Lower lobe of right lung (tissue), 2 donors: ENCODE results near the gene NAV2. TPM values are rescaled to one million over a fixed set of nuclear protein-coding genes. Genes with fewer than 3 reads are reported as not detected.
"Not testable (repeated sequence)": the region's sequence is repeated elsewhere in the genome, so short reads cannot be mapped to it uniquely, and the experiment has no call there.

Experiments
- ATAC-seq, 2 donors: fragments of 200-7000 bp; cut with Tn5 transposase; one replicate each; pipeline ENCODE4 v1.9.1; 2020 to 2022; ENCODE audit warnings: mild to moderate bottlenecking in 2 of 2, moderate library complexity in 2 of 2
- DNase-seq: peaks from one replicate; pipeline ENCODE4 v3.0.0-alpha.2; 2020
- H3K27ac ChIP-seq: fragments of 200-600 bp; one replicate; pipeline ENCODE4 v1.8.0; 2022
- H3K27me3 ChIP-seq: fragments of 200-600 bp; one replicate; pipeline ENCODE4 v1.8.0; 2022; ENCODE audit warnings: low read depth
- H3K36me3 ChIP-seq: fragments of 200-600 bp; one replicate; pipeline ENCODE4 v1.8.0; 2022; ENCODE audit warnings: mild to moderate bottlenecking
- H3K4me1 ChIP-seq: fragments of 200-600 bp; one replicate; pipeline ENCODE4 v1.8.0; 2022
- H3K4me3 ChIP-seq: fragments of 200-600 bp; one replicate; pipeline ENCODE4 v1.8.0; 2022; ENCODE audit warnings: mild to moderate bottlenecking
- H3K9me3 ChIP-seq: fragments of 200-600 bp; one replicate; pipeline ENCODE4 v1.8.0; 2022
- CTCF ChIP-seq: fragments of 200-600 bp; IDR thresholded peaks from one replicate; pipeline ENCODE4 v1.8.0; 2022; ENCODE audit warnings: antibody characterized with exemption, mild to moderate bottlenecking
- intact Hi-C: fragments of 100-400 bp; cut with DNase I; formaldehyde crosslinking; loops from one replicate; pipeline ENCODE4 v1.11.0; 2022
- total RNA-seq: library from RNA; stranded (reverse); fragmentation: NEBNext Ultra II Directional; extraction: Animal tissue kit (Norgen Biotek cat#: 25700); gene quantifications from one replicate; pipeline ENCODE4 v1.2.1, GENCODE V29; 2021
- donor health status: DM: no; HTN: yes; CAD: no; lungs with severe emphysema.

Gene NAV2
- total RNA-seq, 1 donor from 2014 or later: 36.9 TPM

GRCh38 chr11:20125927-20126326 is 413.3 kb downstream of the NAV2 start:
- Histone ChIP-seq H3K27ac (no peak overlapping the region), H3K9me3 (no peaks in the 10 kb centered on the region), H3K4me3 (no peak overlapping the region), H3K4me1 (no peaks in the 10 kb centered on the region), H3K36me3 (no peaks in the 10 kb centered on the region), H3K27me3 (no peaks in the 10 kb centered on the region)
- intact Hi-C loops: no loop called here
- TF ChIP-seq CTCF: no peak
- no peak for DNase-seq
- ATAC-seq: no peak

GRCh38 chr11:20126724-20127123 is 414.1 kb downstream of the NAV2 start:
- TF ChIP-seq CTCF: no peak
- Histone ChIP-seq H3K27ac (no peak overlapping the region), H3K36me3 (no peaks in the 10 kb centered on the region), H3K9me3 (no peaks in the 10 kb centered on the region), H3K27me3 (peaks cover under 1% of the 10 kb centered on the region), H3K4me1 (peaks cover under 1% of the 10 kb centered on the region), H3K4me3 (no peak overlapping the region)
- intact Hi-C loops: no loop called here
- no peak for DNase-seq
- ATAC-seq: no peak

GRCh38 chr11:20127671-20128527 is 415.3 kb downstream of the NAV2 start:
- no peak overlapping the region for H3K27ac ChIP-seq
- H3K4me3 ChIP-seq: no peak overlapping the region
- intact Hi-C loops: no loop called here
- DNase-seq (peak; percentile 76), ATAC-seq (peak; percentile 81 to 84)
- H3K4me1 ChIP-seq: peaks cover 10% of the 10 kb centered on the region
- TF ChIP-seq CTCF: peak; percentile 86
- H3K9me3 ChIP-seq: no peaks in the 10 kb centered on the region
- H3K36me3 ChIP-seq: no peaks in the 10 kb centered on the region
- peaks cover 7% of the 10 kb centered on the region for H3K27me3 ChIP-seq

GRCh38 chr11:20128528-20128825 is 415.8 kb downstream of the NAV2 start:
- H3K27ac ChIP-seq, ATAC-seq, H3K4me3 ChIP-seq, H3K36me3 ChIP-seq, DNase-seq, intact Hi-C loops, H3K9me3 ChIP-seq: not testable (repeated sequence)
- Histone ChIP-seq H3K27me3 (peaks cover 13% of the 10 kb centered on the region), H3K4me1 (peaks cover 10% of the 10 kb centered on the region)

- no peak overlapping the region for H3K27ac ChIP-seq
- ATAC-seq: no peak
Observed at GRCh38 chr11:20129665-20130064, 417.0 kb downstream of the NAV2 start.

More at GRCh38 chr11:20129665-20130064, 417.0 kb downstream of the NAV2 start:
- no peak for DNase-seq
- Histone ChIP-seq H3K4me1 (peaks cover 10% of the 10 kb centered on the region), H3K36me3 (no peaks in the 10 kb centered on the region), H3K4me3 (no peak overlapping the region), H3K27me3 (peaks cover 18% of the 10 kb centered on the region), H3K9me3 (no peaks in the 10 kb centered on the region)
- intact Hi-C loops: loop anchor here (10.0 kb wide), 1 partner anchor 185 kb away; no protein-coding TSS in a partner anchor
- TF ChIP-seq CTCF: no peak
